SK-N-SH (cell line): ENCODE data around the gene BAIAP2L1. TPM values are rescaled to one million over a fixed set of nuclear protein-coding genes. Genes with fewer than 3 reads are reported as not detected.

ENCODE experiments used
- CTCF ChIA-PET: fragments of 300-600, 350-600 bp; formaldehyde crosslinking; extraction: SDS; loops from one replicate; lab custom pipeline; 2021; lab: Yijun Ruan, JAX
- POLR2A ChIA-PET: fragments of 350-600 bp; sonication (Branson Sonifier 250); formaldehyde crosslinking; extraction: SDS; loops from one replicate; lab custom pipeline; 2020; ENCODE audit warnings: antibody characterized with exemption, inconsistent platforms; lab: Yijun Ruan, JAX
- DNase-seq: peaks from one replicate; pipeline ENCODE4 v3.0.0; 2012
- H2AFZ ChIP-seq: fragments of 200-600 bp; sonication (generic); 2 replicates; pipeline ENCODE4 v1.8.1; 2016; ENCODE audit warnings: antibody characterized with exemption, mild to moderate bottlenecking, low read depth
- H3F3A ChIP-seq: fragments of 200-600 bp; sonication (generic); replicated peaks from 2 replicates; pipeline ENCODE3; 2016; ENCODE audit warnings: antibody characterized with exemption, mild to moderate bottlenecking; ENCODE audit not compliant: insufficient read depth
- H3K27ac ChIP-seq, 2 experiments: fragments of 200-500 bp in 1 of 2; fragments of 200-600 bp in 1 of 2; sonication (Bioruptor generic) in 1 of 2; sonication (generic), shearing (Covaris generic) in 1 of 2; 2 replicates each; pipeline versions ENCODE4 v1.5.1 to v1.6.1; 2014 to 2016; ENCODE audit warnings: low read depth in 2 of 2, inconsistent platforms in 1 of 2, low read length in 1 of 2, mild to moderate bottlenecking in 1 of 2, mixed read lengths in 1 of 2
- H3K27me3 ChIP-seq: fragments of 200-600 bp; sonication (generic), shearing (Covaris generic); 2 replicates; pipeline ENCODE4 v1.6.1; 2016; ENCODE audit warnings: mixed run types; ENCODE audit not compliant: insufficient read depth
- H3K36me3 ChIP-seq, 2 experiments: fragments of 200-500 bp in 1 of 2; fragments of 200-600 bp in 1 of 2; sonication (Bioruptor generic) in 1 of 2; sonication (generic) in 1 of 2; replicated peaks in 1 of 2; 2 replicates each; pipeline versions ENCODE3 to v1.5.1; 2014 to 2016; ENCODE audit warnings: low read length in 1 of 2, mild to moderate bottlenecking in 1 of 2; ENCODE audit not compliant: insufficient read depth in 2 of 2, control insufficient read depth in 1 of 2
- H3K4me1 ChIP-seq, 2 experiments: fragments of 200-500 bp in 1 of 2; fragments of 200-600 bp in 1 of 2; sonication (Bioruptor generic) in 1 of 2; sonication (generic), shearing (Covaris generic) in 1 of 2; 2 replicates each; pipeline versions ENCODE4 v1.5.1 to v1.6.1; 2014 to 2016; ENCODE audit warnings: low read depth in 1 of 2, low read length in 1 of 2, mixed run types in 1 of 2; ENCODE audit not compliant: insufficient read depth in 2 of 2, control insufficient read depth in 1 of 2
- H3K4me2 ChIP-seq: fragments of 200-600 bp; sonication (generic), shearing (Covaris generic); 2 replicates; pipeline ENCODE4 v1.6.1; 2017; ENCODE audit warnings: mixed run types
- H3K4me3 ChIP-seq, 2 experiments: fragments of 200-500 bp in 1 of 2; fragments of 200-600 bp in 1 of 2; sonication (Bioruptor generic) in 1 of 2; sonication (generic), shearing (Covaris generic) in 1 of 2; 2 replicates each; pipeline versions ENCODE4 v1.5.1 to v1.8.1; 2014 to 2016; ENCODE audit warnings: low read depth in 2 of 2, inconsistent platforms in 1 of 2, low read length in 1 of 2, mild to moderate bottlenecking in 1 of 2, mixed read lengths in 1 of 2, moderate library complexity in 1 of 2
- H3K79me2 ChIP-seq: fragments of 200-600 bp; sonication (generic); 2 replicates; pipeline ENCODE4 v1.8.1; 2017; ENCODE audit warnings: mild to moderate bottlenecking; ENCODE audit not compliant: insufficient read depth
- H3K9ac ChIP-seq: fragments of 200-600 bp; sonication (generic); 2 replicates; pipeline ENCODE4 v1.6.1; 2017; ENCODE audit warnings: mixed run types
- H3K9me2 ChIP-seq: fragments of 200-600 bp; sonication (generic); 2 replicates; pipeline ENCODE4 v1.6.1; 2017; ENCODE audit warnings: mixed run types
- H3K9me3 ChIP-seq: fragments of 200-600 bp; sonication (generic); 2 replicates; pipeline ENCODE4 v1.6.1; 2017; ENCODE audit warnings: mixed run types, mild to moderate bottlenecking, moderate library complexity
- H4K20me1 ChIP-seq: fragments of 200-600 bp; sonication (generic); 2 replicates; pipeline ENCODE4 v1.6.1; 2017; ENCODE audit warnings: mild to moderate bottlenecking, mixed run types; ENCODE audit not compliant: insufficient read depth
- ELF1 ChIP-seq: IDR thresholded peaks from 2 replicates; pipeline ENCODE4 v1.4.0; 2012
- EP300 ChIP-seq, 2 experiments: IDR thresholded peaks; 2 replicates each; pipeline versions ENCODE4 v1.4.0 to v1.6.1; 2012; ENCODE audit warnings: borderline replicate concordance in 1 of 2, low read depth in 1 of 2, low read length in 1 of 2
- EZH2phosphoT487 ChIP-seq: fragments of 200-600 bp; sonication (generic); IDR thresholded peaks from 2 replicates; pipeline ENCODE4 v1.6.1; 2017; ENCODE audit warnings: low read depth, mixed run types, mild to moderate bottlenecking, antibody characterized with exemption, moderate library complexity, borderline replicate concordance
- FOSL2 ChIP-seq: IDR thresholded peaks from 2 replicates; pipeline ENCODE4 v1.4.0; 2012; ENCODE audit warnings: low read depth, mild to moderate bottlenecking, moderate library complexity, borderline replicate concordance
- FOXJ3 ChIP-seq: sonication (generic); formaldehyde crosslinking; IDR thresholded peaks from 2 replicates; pipeline ENCODE4 v1.5.1; 2020; ENCODE audit warnings: mild to moderate bottlenecking, missing genetic modification reagents
- FOXM1 ChIP-seq: IDR thresholded peaks from 2 replicates; pipeline ENCODE4 v1.4.0; 2012; ENCODE audit warnings: low read depth, mild to moderate bottlenecking
- MEF2A ChIP-seq: IDR thresholded peaks from 2 replicates; pipeline ENCODE4 v1.4.0; 2012; ENCODE audit warnings: low read depth, borderline replicate concordance
- MXI1 ChIP-seq: IDR thresholded peaks from 2 replicates; pipeline ENCODE4 v1.6.1; 2012; ENCODE audit warnings: mild to moderate bottlenecking, low read depth, low read length, improper control_type of control experiment
- NRF1 ChIP-seq: IDR thresholded peaks from 2 replicates; pipeline ENCODE4 v1.6.1; 2012; ENCODE audit warnings: low read depth, mild to moderate bottlenecking, low read length
- POLR2AphosphoS5 ChIP-seq: IDR thresholded peaks from 2 replicates; pipeline ENCODE4 v1.6.1; 2012; ENCODE audit warnings: low read depth, low read length
- RFX5 ChIP-seq: IDR thresholded peaks from 2 replicates; pipeline ENCODE4 v1.6.1; 2012; ENCODE audit warnings: mild to moderate bottlenecking, improper control_type of control experiment, low read length
- RXRA ChIP-seq: IDR thresholded peaks from 2 replicates; pipeline ENCODE4 v1.4.0; 2012; ENCODE audit warnings: low read depth, mild to moderate bottlenecking, borderline replicate concordance
- SIN3A ChIP-seq: IDR thresholded peaks from 2 replicates; pipeline ENCODE4 v1.6.1; 2012; ENCODE audit warnings: low read depth, mild to moderate bottlenecking, low read length, moderate library complexity, borderline replicate concordance
- SMC3 ChIP-seq: IDR thresholded peaks from 2 replicates; pipeline ENCODE4 v1.6.1; 2012; ENCODE audit warnings: low read depth, low read length, improper control_type of control experiment
- TCF12 ChIP-seq: IDR thresholded peaks from 2 replicates; pipeline ENCODE4 v1.4.0; 2012
- USF2 ChIP-seq: fragments of 150-350 bp; IDR thresholded peaks from 2 replicates; pipeline ENCODE4 v1.6.1; 2017; ENCODE audit warnings: antibody characterized with exemption, low read length, low read depth, borderline replicate concordance
- YY1 ChIP-seq: IDR thresholded peaks from 2 replicates; pipeline ENCODE4 v1.4.0; 2012; ENCODE audit warnings: low read depth, mild to moderate bottlenecking
- ZBTB33 ChIP-seq: IDR thresholded peaks from 2 replicates; pipeline ENCODE4 v1.4.0; 2012; ENCODE audit warnings: low read depth, borderline replicate concordance
- WGBS: methylation state at CpG from one replicate; pipeline ENCODE4 v1.1.6; 2017; ENCODE audit warnings: low lambda C conversion rate; 5-methylcytosine and 5-hydroxymethylcytosine counted together
- polyA plus RNA-seq, 3 experiments: library from polyadenylated mRNA; depleted of rRNA; stranded (reverse); fragments of >200 nt; gene quantifications; 2 replicates each; pipeline ENCODE4 v1.2.3, GENCODE V29; 2012

The BAIAP2L1 gene
- polyA plus RNA-seq, 1 of the 3 experiments (the other 2 are of a cell fraction), result 8.8 TPM

- no peak for DNase-seq
- H3K4me1 ChIP-seq, result peaks cover 8 to 9% of the 10 kb centered on the region in 2 experiments; a peak in 2 of 4 replicates
- H4K20me1 ChIP-seq, result 0 out of 2 replicates have a peak, but pooled peaks cover 3% of the 10 kb centered on the region
- no peaks in the 10 kb centered on the region for H3K36me3 ChIP-seq
- no peaks in the 10 kb centered on the region for H3K9me2 ChIP-seq
- no peaks in the 10 kb centered on the region for H3K9me3 ChIP-seq
- 82% methylated on average over 20 of the region's 20 CpGs for WGBS
- no peak overlapping the region for H3K4me3 ChIP-seq
- H3F3A ChIP-seq, result peaks cover 26% of the 10 kb centered on the region
- H3K9ac ChIP-seq, result no peak overlapping the region
- POLR2A ChIA-PET, result no interaction called here
- no peak overlapping the region for H3K27ac ChIP-seq
- H3K79me2 ChIP-seq, result no peaks in the 10 kb centered on the region
- no peaks in the 10 kb centered on the region for H3K27me3 ChIP-seq
- TF ChIP-seq SIN3A, result no peak
- TF ChIP-seq TCF12, result no peak
- TF ChIP-seq MEF2A, result no peak
- H2AFZ ChIP-seq, result no peak overlapping the region
- CTCF ChIA-PET, result interaction anchor here (0.8 to 1.3 kb wide), 3 partner anchors 22 to 104 kb away, joined by 3 to 4 read pairs (median 3); no protein-coding TSS in a partner anchor
- H3K4me2 ChIP-seq, result 0 out of 2 replicates have a peak overlapping the region, but pooled peaks have one; percentile 60
Observed at GRCh38 chr7:98398567-98399372, 2.1 kb downstream of the BAIAP2L1 start.

- Histone ChIP-seq H3K36me3 (no peaks in the 10 kb centered on the region), H3F3A (peaks cover 26% of the 10 kb centered on the region), H3K27ac (no peak overlapping the region), H2AFZ (no peak overlapping the region), H3K4me1 (peaks cover 8 to 9% of the 10 kb centered on the region in 2 experiments; a peak in 2 of 4 replicates), H3K27me3 (no peaks in the 10 kb centered on the region), H3K9ac (no peak overlapping the region), H3K9me2 (no peaks in the 10 kb centered on the region), H3K9me3 (no peaks in the 10 kb centered on the region), H3K79me2 (no peaks in the 10 kb centered on the region), H3K4me3 (no peak overlapping the region), H4K20me1 (0 out of 2 replicates have a peak, but pooled peaks cover 3% of the 10 kb centered on the region), H3K4me2 (no peak overlapping the region)
- ChIA-PET POLR2A (no interaction called here), CTCF (interaction anchor here (1.0 to 1.4 kb wide), 3 partner anchors 23 to 26 kb away, joined by 3 to 4 read pairs (median 3); no protein-coding TSS in a partner anchor)
- TF ChIP-seq EP300 (IDR thresholded peaks at IDR 0.05; ENCODE audit: borderline replicate concordance in 1 of 2, low read depth in 1 of 2, low read length in 1 of 2), result no peak
- no peak for TF ChIP-seq FOXJ3 (CRISPR knock-in tag)
- TF ChIP-seq SIN3A, result no peak
- no peak for TF ChIP-seq FOXM1
- no peak for TF ChIP-seq USF2
- TF ChIP-seq ZBTB33, result no peak
- no peak for TF ChIP-seq YY1
- no peak for TF ChIP-seq FOSL2
- no peak for TF ChIP-seq EZH2phosphoT487
- TF ChIP-seq ELF1, result no peak
- no peak for TF ChIP-seq RFX5
- TF ChIP-seq NRF1, result no peak
- TF ChIP-seq MXI1, result no peak
- no peak for TF ChIP-seq RXRA
- no peak for TF ChIP-seq POLR2AphosphoS5
- TF ChIP-seq SMC3, result no peak
- 98% methylated on average over 2 of the region's 2 CpGs for WGBS
- DNase-seq, result no peak
Observed at GRCh38 chr7:98396768-98397167, 4.1 kb downstream of the BAIAP2L1 start.
